GM12872 (cell line): ENCODE measurements around the gene TBL3.

Experiments used
- TF ChIP-seq, protein P1 (sequence below): IDR thresholded peaks from 3 replicates; pipeline ENCODE4 v1.5.1; 2011; ENCODE audit warnings: low read depth, mild to moderate bottlenecking, low read length, moderate library complexity; ENCODE audit not compliant: insufficient read depth

The TBL3 gene

DNA sequence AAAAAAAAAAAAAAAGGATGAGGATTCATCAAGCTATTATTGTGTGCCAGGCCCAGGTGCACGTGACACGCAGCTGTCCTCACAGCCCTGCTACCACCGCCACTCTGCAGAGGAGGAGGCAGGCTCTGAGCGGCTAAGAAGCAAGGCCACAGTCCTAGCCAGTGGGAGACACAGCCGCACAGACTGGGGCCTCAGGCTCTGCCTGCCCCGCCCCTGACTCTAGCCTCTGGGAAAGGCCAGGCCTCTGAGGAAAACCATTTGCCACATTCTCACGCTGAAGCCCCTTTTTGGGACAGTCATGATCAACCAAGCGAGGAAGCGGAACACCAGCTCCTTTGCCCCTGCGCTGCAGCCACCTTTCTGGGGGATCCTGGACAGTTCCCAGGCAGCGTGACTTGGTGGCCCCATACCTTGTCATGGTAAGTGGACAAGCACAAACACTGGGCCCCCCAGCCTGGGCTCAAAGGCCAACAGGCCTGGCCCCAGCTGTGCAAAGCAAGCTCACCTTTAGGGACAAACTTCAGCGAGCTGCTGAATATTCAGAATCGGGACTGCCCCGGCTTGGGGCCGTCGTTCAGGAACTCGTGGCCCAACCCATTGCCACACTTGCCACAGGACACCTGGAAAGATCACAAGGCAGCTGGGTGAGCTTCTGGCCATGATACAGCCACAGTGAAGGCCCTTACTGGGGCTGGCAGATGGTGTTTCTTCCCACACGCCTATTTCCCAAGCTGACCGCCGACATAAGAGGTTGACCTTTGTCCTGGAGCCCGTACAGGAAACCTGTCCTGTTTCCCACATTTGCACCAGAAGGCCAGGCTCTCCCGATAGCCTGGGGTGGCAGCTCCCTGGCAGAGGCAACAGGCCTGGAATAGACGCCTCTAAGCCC lies 31.3 kb upstream of the TBL3 start:
- TF ChIP-seq, protein P1, sequence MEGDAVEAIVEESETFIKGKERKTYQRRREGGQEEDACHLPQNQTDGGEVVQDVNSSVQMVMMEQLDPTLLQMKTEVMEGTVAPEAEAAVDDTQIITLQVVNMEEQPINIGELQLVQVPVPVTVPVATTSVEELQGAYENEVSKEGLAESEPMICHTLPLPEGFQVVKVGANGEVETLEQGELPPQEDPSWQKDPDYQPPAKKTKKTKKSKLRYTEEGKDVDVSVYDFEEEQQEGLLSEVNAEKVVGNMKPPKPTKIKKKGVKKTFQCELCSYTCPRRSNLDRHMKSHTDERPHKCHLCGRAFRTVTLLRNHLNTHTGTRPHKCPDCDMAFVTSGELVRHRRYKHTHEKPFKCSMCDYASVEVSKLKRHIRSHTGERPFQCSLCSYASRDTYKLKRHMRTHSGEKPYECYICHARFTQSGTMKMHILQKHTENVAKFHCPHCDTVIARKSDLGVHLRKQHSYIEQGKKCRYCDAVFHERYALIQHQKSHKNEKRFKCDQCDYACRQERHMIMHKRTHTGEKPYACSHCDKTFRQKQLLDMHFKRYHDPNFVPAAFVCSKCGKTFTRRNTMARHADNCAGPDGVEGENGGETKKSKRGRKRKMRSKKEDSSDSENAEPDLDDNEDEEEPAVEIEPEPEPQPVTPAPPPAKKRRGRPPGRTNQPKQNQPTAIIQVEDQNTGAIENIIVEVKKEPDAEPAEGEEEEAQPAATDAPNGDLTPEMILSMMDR, result no peak

DNA sequence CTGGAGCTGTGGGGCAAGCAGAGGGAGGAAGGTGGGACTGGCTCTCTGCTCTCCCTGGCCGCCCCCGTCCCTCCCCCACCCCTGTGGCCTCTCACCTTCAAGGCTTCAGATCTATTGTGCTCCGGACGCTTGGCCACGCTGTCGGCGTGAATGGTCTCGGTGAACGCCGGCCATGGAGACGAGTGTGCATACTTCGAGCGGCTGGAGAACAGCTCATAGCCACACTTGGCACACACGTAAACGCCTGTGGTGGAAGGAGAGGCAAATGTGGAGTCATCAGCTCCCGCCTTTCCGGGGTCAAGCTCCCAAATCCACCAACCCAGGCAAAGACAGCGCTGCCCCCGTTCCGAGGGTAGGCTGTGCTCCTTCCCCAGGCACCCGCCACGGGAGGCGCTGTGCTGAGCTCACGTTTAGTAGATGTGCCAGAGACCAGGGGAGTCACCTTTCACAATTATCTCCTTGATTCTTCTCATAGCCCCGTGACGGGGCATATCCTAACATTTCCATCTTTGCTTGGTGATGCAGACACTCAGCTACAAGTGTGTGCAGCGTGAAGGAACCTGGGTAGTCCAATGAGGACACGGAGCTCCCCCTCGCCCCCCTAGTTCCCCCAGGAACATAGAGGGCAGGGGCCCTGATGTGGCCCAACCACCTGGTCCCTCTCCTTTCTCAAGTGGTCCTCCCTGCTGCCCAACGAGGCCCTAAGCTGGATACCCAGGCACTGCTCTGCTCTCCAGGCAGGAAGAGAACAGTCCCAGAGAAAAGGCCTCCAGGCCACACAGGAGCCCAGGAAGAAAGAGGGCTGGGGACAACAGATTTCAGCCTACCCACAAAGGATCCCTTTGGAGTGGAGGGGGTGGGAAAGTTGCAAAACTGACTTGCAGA lies 30.4 kb upstream of the TBL3 start:
- TF ChIP-seq, protein P1, result no peak

DNA sequence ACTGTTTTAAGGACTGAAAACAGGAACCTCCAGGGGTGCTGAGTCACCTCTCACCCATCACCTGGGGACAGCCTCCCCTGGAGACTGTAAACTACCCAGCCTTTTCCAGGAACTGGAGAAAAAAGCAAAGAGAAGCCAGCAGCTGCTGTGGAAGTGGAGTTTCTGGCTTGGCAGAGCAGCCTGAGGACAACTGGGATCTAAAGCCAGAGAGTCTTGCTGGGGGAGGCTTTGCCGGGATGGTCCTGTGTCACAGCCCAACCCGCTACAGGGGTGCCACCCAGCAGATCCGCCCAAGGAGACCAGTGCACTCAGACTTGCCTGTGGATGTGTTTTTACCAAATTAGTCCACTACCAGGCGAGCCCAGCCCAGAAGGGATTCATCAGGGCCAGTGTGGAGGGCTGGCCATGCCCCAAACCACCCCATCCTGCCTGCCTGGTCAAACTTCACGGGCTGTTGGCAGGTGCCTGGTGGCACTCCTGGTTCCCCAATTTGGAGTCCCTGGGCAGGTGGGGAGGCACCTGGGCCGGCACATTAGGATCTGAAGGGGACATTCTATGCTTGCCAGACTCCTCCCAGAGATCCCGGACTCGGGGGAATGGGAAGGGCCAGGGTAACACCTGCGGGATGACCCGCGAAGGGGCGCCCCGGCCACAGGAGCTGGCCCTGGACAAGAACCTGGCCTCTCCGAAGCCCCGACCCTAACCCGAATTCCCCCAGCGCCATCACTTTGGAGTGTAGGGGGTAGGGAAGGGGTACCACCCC lies 29.6 kb upstream of the TBL3 start:
- TF ChIP-seq, protein P1, result no peak

DNA sequence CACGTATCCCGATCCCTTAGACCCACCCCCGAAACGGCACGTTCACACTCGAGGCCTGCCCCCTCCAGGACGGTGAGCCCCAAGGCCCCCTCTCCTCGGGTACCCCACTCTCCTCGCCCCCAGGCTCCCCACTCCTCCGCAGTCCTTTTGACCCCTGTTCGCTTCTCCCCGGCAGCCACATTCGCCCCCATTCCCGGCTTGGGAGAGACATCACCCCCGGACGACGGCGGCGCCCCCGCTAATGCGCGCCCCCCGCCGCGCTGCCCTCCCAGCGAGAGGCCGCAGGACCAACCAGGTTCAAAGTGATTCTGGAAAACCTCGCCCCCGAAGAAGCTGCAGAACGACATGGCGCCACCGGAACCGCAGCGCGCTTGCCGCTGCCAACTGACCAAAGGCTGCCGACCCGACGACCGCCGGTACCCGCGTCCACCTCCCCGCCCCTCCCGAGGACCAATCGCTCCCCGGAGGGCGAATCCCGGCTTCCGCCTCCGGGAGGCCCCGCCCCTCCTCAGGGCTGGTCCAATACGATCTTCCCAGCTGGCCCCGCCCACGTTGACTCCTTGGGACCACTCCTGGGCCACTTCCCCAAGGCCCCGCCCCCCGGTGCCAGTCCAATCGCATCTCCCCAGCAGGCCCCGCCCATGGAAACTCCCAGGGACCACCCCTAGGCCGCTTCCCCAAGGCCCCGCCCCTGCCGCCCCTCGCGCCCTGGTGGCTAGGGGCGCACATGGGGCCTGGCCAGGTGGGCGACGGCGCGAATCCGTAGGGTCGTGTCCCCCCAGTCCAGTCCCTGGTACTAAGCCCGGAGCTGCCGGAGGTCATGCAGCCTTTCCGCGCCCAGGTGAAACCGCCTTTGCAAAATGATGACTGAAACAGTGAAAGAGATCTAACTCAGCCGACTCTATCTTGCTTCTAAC lies 28.8 kb upstream of the TBL3 start, which contains the start of gene MSRB1:
TSS of gene MSRB1 (minus strand) at position 390 of the 917 bp plus-strand sequence. CDS start at position 347, 43 bp downstream.
- TF ChIP-seq, protein P1, result no peak

DNA sequence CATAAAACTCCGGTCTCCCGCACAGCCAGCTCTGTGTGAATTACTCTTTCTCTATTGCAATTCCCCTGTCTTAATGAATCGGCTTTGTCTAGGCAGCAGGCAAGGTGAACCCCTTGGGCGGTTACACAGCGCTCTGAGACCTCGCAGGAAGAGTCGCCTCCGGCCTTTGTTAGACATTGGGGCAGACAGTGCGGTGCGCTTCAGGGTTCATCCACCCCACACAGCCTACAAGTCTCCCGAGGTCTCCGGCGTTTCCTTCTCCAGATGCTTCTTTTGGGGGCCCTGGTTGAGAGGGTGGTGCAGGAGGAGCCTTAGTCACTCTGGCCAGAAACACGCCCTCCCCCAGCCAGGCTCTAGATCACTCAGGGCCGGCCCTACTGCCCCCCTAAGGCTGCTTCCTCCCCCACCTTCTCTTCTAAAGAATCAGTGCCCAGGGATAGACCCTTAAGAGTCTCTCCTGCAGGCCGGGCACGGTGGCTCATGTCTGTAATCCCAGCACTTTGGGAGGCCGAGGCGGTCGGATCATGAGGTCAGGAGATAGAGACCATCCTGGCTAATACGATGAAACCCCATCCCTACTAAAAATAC lies 27.1 kb upstream of the TBL3 start:
- TF ChIP-seq, protein P1, result no peak
